Stimulated activated effector memory CD8-positive, alpha-beta T cell treated with anti-CD3 and anti-CD28 coated beads, Interleukin-12 subunit alpha, Interleukin-12 subunit beta, amount 100 ng/mL, for 72 hours (primary cell): ENCODE data around the gene ADAMTS20.
"Not testable (repeated sequence)": the region's sequence is repeated elsewhere in the genome, so short reads cannot be mapped to it uniquely, and the experiment has no call there.

ENCODE experiments used
- ATAC-seq: fragments of 150-1000 bp; cut with Tn5 transposase; 2 replicates; pipeline ENCODE4 v1.10.0; 2021
- DNase-seq, 2 donors: peaks; one replicate each; pipeline ENCODE4 v3.0.0; 2021 to 2022; ENCODE audit warnings: low spot score in 2 of 2
- H3K27ac Mint-ChIP-seq: one replicate; pipeline ENCODE4 v1.8.0; 2022; ENCODE audit warnings: mild to moderate bottlenecking, mixed read lengths
- H3K36me3 Mint-ChIP-seq: one replicate; pipeline ENCODE4 v1.8.0; 2022; ENCODE audit warnings: mild to moderate bottlenecking, mixed read lengths
- H3K4me1 Mint-ChIP-seq: one replicate; pipeline ENCODE4 v1.8.0; 2022; ENCODE audit warnings: mixed read lengths
- H3K4me3 Mint-ChIP-seq: one replicate; pipeline ENCODE4 v1.8.0; 2022; ENCODE audit warnings: mild to moderate bottlenecking, mixed read lengths
- H3K9me3 Mint-ChIP-seq: one replicate; pipeline ENCODE4 v1.8.0; 2022; ENCODE audit warnings: mixed read lengths

ADAMTS20 gene

GRCh38 chr12:43540470-43540869 lies 11.5 kb downstream of the ADAMTS20 start:
- Mint-ChIP-seq H3K4me1 (no peaks in the 10 kb centered on the region), H3K27ac (no peak overlapping the region), H3K9me3 (no peaks in the 10 kb centered on the region), H3K4me3 (no peak overlapping the region), H3K36me3 (no peaks in the 10 kb centered on the region)
- no peak for ATAC-seq
- DNase-seq = no peak

DNA sequence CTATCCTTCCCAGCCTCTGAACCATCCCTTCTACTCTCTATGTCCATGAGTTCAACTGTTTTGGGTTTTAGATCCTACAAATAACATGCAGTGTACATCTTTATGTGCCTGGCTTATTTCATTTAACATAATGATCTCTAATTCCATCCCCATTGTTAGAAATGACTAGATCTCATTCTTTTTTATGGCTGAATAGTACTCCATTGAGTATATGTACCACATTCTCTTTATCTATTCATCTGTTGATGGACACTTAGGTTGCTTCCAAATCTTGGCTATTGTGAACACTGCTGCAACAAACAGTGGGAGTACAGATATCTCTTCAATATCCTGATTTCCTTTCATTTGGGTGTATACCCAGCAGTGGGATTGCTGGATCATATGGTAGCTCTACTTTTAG lies 14.3 kb downstream of the ADAMTS20 start:
- not testable (repeated sequence) for H3K9me3 Mint-ChIP-seq, H3K4me3 Mint-ChIP-seq, DNase-seq, H3K4me1 Mint-ChIP-seq, H3K36me3 Mint-ChIP-seq, ATAC-seq, H3K27ac Mint-ChIP-seq

DNA sequence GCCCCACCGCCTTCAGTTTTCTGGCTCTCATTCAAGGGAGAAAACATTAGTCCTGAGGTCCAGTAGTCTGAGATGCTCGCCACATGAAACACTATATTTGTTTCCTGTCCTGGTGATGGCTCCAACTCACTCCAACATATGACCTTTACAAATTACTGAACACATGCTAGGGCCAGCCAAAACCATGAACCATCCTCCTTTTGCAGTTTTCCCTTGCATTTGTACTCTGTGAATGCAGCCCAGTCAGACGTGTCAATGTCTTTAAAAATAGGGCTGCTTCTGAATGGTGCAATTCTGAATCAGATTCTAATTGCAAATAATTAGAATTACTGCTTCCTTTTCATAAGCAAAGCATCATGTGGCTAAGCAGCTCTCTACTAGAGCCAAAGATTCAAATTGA lies 36.0 kb downstream of the ADAMTS20 start:
- H3K4me1 Mint-ChIP-seq = no peaks in the 10 kb centered on the region
- no peak for DNase-seq
- H3K4me3 Mint-ChIP-seq = no peak overlapping the region
- no peak for ATAC-seq
- H3K9me3 Mint-ChIP-seq = no peaks in the 10 kb centered on the region
- no peaks in the 10 kb centered on the region for H3K36me3 Mint-ChIP-seq
- no peak overlapping the region for H3K27ac Mint-ChIP-seq

- no peak for ATAC-seq
- no peak for DNase-seq
- Mint-ChIP-seq H3K4me1 (no peaks in the 10 kb centered on the region), H3K27ac (no peak overlapping the region), H3K36me3 (no peaks in the 10 kb centered on the region), H3K4me3 (no peak overlapping the region), H3K9me3 (peaks cover 2% of the 10 kb centered on the region)
Measured at GRCh38 chr12:43501703-43502102, 50.3 kb downstream of the ADAMTS20 start.

DNA sequence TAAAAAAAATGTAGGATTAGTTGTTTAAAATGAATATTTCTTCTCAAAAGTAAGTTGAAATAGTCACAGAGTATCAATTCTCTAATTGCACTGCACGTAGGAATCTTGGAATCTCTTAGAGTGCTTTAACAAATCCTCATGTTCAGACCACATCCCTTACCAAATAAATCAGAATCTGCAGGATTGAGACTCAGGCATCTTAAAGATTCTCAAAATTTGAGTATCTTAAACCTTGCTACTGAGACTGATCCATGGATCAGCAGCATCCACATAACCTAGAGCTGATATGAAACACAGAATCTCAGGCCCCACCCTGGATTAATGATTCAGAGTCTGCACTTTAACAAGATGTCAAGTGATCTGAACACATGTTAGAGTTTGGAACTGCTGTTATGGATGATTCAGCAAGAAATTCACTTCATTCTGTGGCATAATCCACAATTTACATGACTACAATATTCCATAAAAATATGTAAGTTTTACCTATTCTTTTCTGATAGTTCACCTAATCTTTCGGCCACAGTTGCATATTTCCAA lies 58.7 kb downstream of the ADAMTS20 start:
- no peak for ATAC-seq
- H3K36me3 Mint-ChIP-seq = no peaks in the 10 kb centered on the region
- H3K4me3 Mint-ChIP-seq = no peak overlapping the region
- DNase-seq = no peak
- H3K9me3 Mint-ChIP-seq = no peaks in the 10 kb centered on the region
- H3K4me1 Mint-ChIP-seq = no peaks in the 10 kb centered on the region
- H3K27ac Mint-ChIP-seq = no peak overlapping the region

DNA sequence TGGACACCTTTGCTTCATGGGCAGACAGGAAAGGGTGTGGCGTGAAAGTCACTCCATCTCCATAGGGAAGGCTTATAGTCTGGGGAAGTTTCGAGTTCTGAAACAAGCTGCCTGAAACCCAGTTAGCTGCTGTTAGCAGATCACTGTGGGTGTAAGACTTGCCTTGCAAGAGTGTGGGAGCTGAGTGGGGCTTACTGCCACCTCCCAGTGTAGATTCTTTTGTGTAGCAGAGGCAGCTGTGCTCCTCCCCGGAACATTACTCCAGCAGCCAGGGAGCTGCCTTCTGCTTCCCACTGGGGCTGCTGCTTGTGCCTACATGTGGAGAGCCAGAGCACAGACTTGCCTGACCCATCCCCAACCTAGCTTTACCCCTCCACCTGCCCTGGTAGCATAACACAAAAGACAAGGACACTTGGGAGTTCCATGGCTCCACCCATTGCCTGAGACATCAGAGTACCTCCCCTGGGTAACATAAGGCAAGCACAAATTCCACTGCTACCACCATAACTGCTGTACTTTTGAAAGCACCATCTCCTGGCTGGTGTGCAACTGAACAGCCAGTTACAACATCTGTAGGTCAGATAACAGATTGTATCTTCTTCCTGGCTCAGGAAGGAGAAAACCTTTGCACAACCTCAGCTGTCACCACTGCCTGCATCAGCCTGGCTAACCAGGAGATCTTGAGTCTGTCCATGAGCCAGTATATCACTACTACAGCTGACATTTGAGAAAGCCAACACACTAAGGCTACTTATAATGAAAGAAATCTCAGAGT lies 69.5 kb downstream of the ADAMTS20 start:
- peak; percentile 24 for ATAC-seq
- DNase-seq = no peak
- Mint-ChIP-seq H3K9me3 (no peaks in the 10 kb centered on the region), H3K36me3 (no peaks in the 10 kb centered on the region), H3K4me3 (no peak overlapping the region), H3K4me1 (no peaks in the 10 kb centered on the region), H3K27ac (no peak overlapping the region)

GRCh38 chr12:43480591-43480990 lies 71.4 kb downstream of the ADAMTS20 start:
- DNase-seq (no peak), ATAC-seq (no peak)
- H3K36me3 Mint-ChIP-seq = no peaks in the 10 kb centered on the region
- H3K9me3 Mint-ChIP-seq = no peaks in the 10 kb centered on the region
- H3K4me3 Mint-ChIP-seq = no peak overlapping the region
- no peak overlapping the region for H3K27ac Mint-ChIP-seq
- H3K4me1 Mint-ChIP-seq = no peaks in the 10 kb centered on the region

DNA sequence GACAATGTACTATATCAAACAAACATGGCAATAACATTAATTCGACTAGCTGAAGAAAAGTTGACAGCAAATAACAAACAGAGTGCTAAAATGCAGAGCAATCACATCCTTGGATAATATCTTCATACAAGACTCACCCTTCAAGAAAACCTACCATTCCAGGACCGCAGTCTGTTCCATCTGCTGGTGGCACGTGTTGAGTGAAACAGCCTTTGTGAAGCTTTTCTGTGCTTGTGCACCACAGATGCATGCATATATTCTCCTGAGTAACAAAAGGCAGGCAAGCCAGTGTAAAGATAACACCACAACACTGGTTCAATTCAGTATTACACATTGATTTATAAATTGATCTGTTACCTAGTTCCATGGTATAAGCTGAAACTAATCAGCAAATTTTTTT lies 89.3 kb downstream of the ADAMTS20 start:
- no peaks in the 10 kb centered on the region for H3K36me3 Mint-ChIP-seq
- DNase-seq = no peak
- no peak overlapping the region for H3K4me3 Mint-ChIP-seq
- ATAC-seq = no peak
- H3K9me3 Mint-ChIP-seq = peaks cover 4% of the 10 kb centered on the region
- no peaks in the 10 kb centered on the region for H3K4me1 Mint-ChIP-seq
- no peak overlapping the region for H3K27ac Mint-ChIP-seq

DNA sequence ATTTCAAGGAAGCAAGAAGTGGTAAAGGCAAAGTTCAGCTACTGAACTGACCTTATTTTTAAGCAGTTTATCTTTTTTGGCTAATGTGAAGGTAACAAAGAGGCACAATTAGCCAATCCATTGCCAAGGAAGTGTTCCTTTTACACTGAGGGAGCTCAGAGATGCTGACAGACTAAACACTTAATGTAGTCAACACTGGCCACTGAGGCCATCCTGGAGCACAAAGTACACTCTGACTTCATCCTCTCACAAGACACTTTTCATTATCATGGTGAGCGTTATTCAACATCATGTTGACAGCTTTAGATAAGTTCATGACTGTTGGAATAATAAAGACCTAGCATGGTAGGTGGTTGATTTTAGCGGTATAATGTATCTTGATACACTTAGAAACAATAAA lies 89.9 kb downstream of the ADAMTS20 start:
- ATAC-seq = no peak
- Mint-ChIP-seq H3K4me3 (no peak overlapping the region), H3K36me3 (no peaks in the 10 kb centered on the region), H3K27ac (no peak overlapping the region), H3K4me1 (no peaks in the 10 kb centered on the region), H3K9me3 (peaks cover 7% of the 10 kb centered on the region)
- DNase-seq = no peak

GRCh38 chr12:43459285-43459684 lies 92.7 kb downstream of the ADAMTS20 start:
- H3K27ac Mint-ChIP-seq = no peak overlapping the region
- no peaks in the 10 kb centered on the region for H3K4me1 Mint-ChIP-seq
- H3K36me3 Mint-ChIP-seq = no peaks in the 10 kb centered on the region
- no peak overlapping the region for H3K4me3 Mint-ChIP-seq
- DNase-seq = no peak
- peaks cover 15% of the 10 kb centered on the region for H3K9me3 Mint-ChIP-seq
- ATAC-seq = no peak

- no peak overlapping the region for H3K4me3 Mint-ChIP-seq
- DNase-seq (no peak), ATAC-seq (no peak)
- no peak overlapping the region for H3K27ac Mint-ChIP-seq
- H3K4me1 Mint-ChIP-seq = no peaks in the 10 kb centered on the region
- peaks cover 15% of the 10 kb centered on the region for H3K9me3 Mint-ChIP-seq
- H3K36me3 Mint-ChIP-seq = no peaks in the 10 kb centered on the region
Measured at GRCh38 chr12:43453761-43454160, 98.2 kb downstream of the ADAMTS20 start.

- H3K27ac Mint-ChIP-seq = no peak overlapping the region
- DNase-seq = peak; percentile 12 to 68
Measured at GRCh38 chr12:43444940-43445564, 107.0 kb downstream of the ADAMTS20 start.

DNA sequence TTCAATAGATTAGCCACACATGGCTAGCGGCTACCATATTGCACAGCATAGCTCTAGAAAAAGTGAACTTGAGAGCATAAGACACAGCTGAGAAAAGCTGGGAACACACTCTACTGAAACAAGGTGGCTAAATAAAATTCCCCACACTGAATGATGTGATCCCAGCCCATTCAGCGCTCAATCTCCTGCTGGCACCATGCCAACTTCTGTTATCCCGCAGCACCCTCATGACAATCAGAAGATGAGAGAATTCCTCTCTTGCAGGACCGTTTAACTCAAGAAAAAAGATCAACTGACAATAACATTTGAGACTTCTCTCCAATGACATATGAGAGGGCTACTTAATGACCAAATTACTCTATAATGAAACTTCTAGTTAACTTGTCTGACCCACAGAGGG lies 115.4 kb downstream of the ADAMTS20 start:
- ATAC-seq (no peak), DNase-seq (no peak)
- Mint-ChIP-seq H3K4me1 (no peaks in the 10 kb centered on the region), H3K4me3 (no peak overlapping the region), H3K27ac (no peak overlapping the region), H3K9me3 (no peaks in the 10 kb centered on the region), H3K36me3 (no peaks in the 10 kb centered on the region)

More at GRCh38 chr12:43444940-43445564, 107.0 kb downstream of the ADAMTS20 start:
- Mint-ChIP-seq H3K4me1 (no peaks in the 10 kb centered on the region), H3K4me3 (no peak overlapping the region), H3K9me3 (no peaks in the 10 kb centered on the region), H3K36me3 (no peaks in the 10 kb centered on the region)
- ATAC-seq = no peak

DNA sequence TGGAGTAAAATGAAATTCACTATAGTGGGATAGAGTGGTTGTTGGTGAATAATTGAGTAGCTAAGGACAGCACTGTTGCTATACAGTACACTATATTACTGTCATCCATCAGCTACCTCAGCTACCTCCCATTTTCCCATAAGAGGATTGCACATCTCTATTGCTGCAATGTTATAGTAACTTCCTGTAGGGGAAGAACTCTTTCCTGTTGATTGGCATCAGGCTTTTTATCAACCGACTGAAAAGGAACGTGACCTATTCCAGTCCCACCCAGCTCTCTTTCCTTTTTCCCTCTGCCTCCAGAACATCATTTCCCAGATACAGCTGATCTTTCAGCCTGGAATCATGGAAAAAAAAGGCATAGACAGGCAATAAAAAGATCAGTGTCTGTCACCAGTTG lies 117.4 kb downstream of the ADAMTS20 start:
- Mint-ChIP-seq H3K27ac (no peak overlapping the region), H3K4me1 (no peaks in the 10 kb centered on the region), H3K4me3 (no peak overlapping the region), H3K9me3 (no peaks in the 10 kb centered on the region), H3K36me3 (no peaks in the 10 kb centered on the region)
- no peak for ATAC-seq
- no peak for DNase-seq

DNA sequence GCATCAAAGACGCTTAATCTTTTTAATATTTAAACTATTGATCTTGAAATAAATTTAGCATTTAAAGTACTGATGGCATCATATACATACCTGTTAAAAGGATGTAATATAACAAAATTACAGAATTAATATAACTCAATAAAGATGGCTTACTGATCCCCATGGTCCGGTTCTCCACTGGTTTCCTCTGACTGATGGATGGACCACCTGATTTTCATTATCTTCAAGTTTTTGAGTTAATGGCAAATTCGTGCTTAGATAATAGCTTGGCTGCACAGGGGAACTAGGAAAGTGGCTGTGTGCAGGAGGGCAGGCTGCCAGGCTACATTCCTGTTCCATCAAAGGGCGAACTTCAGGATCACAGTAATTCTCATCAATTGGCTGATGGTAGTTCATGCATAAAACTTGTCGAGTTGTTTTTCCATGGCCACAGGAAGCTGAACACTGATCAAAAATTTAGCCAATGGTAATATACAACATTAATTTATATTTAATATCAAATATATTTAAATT lies 123.9 kb downstream of the ADAMTS20 start:
- Mint-ChIP-seq H3K4me3 (no peak overlapping the region), H3K4me1 (no peaks in the 10 kb centered on the region), H3K27ac (no peak overlapping the region), H3K36me3 (no peaks in the 10 kb centered on the region), H3K9me3 (no peaks in the 10 kb centered on the region)
- DNase-seq (no peak), ATAC-seq (no peak)

- DNase-seq = no peak
- no peaks in the 10 kb centered on the region for H3K36me3 Mint-ChIP-seq
- H3K27ac Mint-ChIP-seq = no peak overlapping the region
- H3K9me3 Mint-ChIP-seq = no peaks in the 10 kb centered on the region
- ATAC-seq = no peak
- H3K4me3 Mint-ChIP-seq = no peak overlapping the region
- H3K4me1 Mint-ChIP-seq = no peaks in the 10 kb centered on the region
Measured at GRCh38 chr12:43425361-43425760, 126.6 kb downstream of the ADAMTS20 start.
